DMS53 (cell line): ENCODE results near the gene HIPK3.
"Not testable (repeated sequence)": the region's sequence is repeated elsewhere in the genome, so short reads cannot be mapped to it uniquely, and the experiment has no call there.

Experiments used
- DNase-seq: peaks from one replicate; lab custom pipeline; 2025; lab: John Stamatoyannopoulos, UW

HIPK3 gene

GRCh38 chr11:33257160-33257896 lies at the start of gene HIPK3:
Gene HIPK3, plus strand, starts transcription at chr11:33257381.
- peak; percentile 90 for DNase-seq

GRCh38 chr11:33207408-33207985 lies 49.7 kb upstream of the HIPK3 start:
- DNase-seq: no peak

GRCh38 chr11:33208150-33208549 lies 49.0 kb upstream of the HIPK3 start:
- DNase-seq: no peak

GRCh38 chr11:33211153-33211552 lies 46.0 kb upstream of the HIPK3 start:
- DNase-seq: no peak

- DNase-seq: no peak
Measured at GRCh38 chr11:33211580-33211979, 45.6 kb upstream of the HIPK3 start.

GRCh38 chr11:33214187-33214586 lies 43.0 kb upstream of the HIPK3 start:
- DNase-seq: no peak

- DNase-seq: no peak
Measured at GRCh38 chr11:33214767-33215166, 42.4 kb upstream of the HIPK3 start.

GRCh38 chr11:33216676-33217075 lies 40.5 kb upstream of the HIPK3 start:
- DNase-seq: not testable (repeated sequence)

- peak; percentile 41 for DNase-seq
Measured at GRCh38 chr11:33222052-33222750, 35.0 kb upstream of the HIPK3 start.

GRCh38 chr11:33225371-33225770 lies 31.8 kb upstream of the HIPK3 start:
- no peak for DNase-seq

GRCh38 chr11:33227578-33228261 lies 29.5 kb upstream of the HIPK3 start:
- no peak for DNase-seq

GRCh38 chr11:33234397-33235190 lies 22.6 kb upstream of the HIPK3 start:
- DNase-seq: no peak

- DNase-seq: no peak
Measured at GRCh38 chr11:33237039-33237597, 20.1 kb upstream of the HIPK3 start.

- DNase-seq: no peak
Measured at GRCh38 chr11:33242575-33242974, 14.6 kb upstream of the HIPK3 start.

GRCh38 chr11:33243654-33244053 lies 13.5 kb upstream of the HIPK3 start:
- DNase-seq: not testable (repeated sequence)

GRCh38 chr11:33248416-33248971 lies 8.7 kb upstream of the HIPK3 start:
- no peak for DNase-seq

- DNase-seq: peak; percentile 19
Measured at GRCh38 chr11:33256031-33256812, 959 bp upstream of the HIPK3 start.

GRCh38 chr11:33256813-33257159 lies 395 bp upstream of the HIPK3 start:
- DNase-seq: no peak

GRCh38 chr11:33257897-33258630 lies 883 bp downstream of the HIPK3 start:
- DNase-seq: peak; percentile 88
